DND-41 (cell line): ENCODE data around the gene MAP2.

ENCODE experiments used
- EZH2 ChIP-seq: IDR thresholded peaks from 3 replicates; pipeline ENCODE4 v1.6.1; 2012; ENCODE audit warnings: borderline replicate concordance, low read depth, mild to moderate bottlenecking, moderate library complexity, low read length, inconsistent platforms; ENCODE audit not compliant: severe bottlenecking
- TF ChIP-seq, protein P1 (sequence below): IDR thresholded peaks from 2 replicates; pipeline ENCODE4 v1.5.1; 2012; ENCODE audit warnings: borderline replicate concordance, low read length, moderate library complexity, mild to moderate bottlenecking; ENCODE audit not compliant: poor library complexity, severe bottlenecking; ENCODE audit errors: extremely low read depth

- TF ChIP-seq, protein P1, sequence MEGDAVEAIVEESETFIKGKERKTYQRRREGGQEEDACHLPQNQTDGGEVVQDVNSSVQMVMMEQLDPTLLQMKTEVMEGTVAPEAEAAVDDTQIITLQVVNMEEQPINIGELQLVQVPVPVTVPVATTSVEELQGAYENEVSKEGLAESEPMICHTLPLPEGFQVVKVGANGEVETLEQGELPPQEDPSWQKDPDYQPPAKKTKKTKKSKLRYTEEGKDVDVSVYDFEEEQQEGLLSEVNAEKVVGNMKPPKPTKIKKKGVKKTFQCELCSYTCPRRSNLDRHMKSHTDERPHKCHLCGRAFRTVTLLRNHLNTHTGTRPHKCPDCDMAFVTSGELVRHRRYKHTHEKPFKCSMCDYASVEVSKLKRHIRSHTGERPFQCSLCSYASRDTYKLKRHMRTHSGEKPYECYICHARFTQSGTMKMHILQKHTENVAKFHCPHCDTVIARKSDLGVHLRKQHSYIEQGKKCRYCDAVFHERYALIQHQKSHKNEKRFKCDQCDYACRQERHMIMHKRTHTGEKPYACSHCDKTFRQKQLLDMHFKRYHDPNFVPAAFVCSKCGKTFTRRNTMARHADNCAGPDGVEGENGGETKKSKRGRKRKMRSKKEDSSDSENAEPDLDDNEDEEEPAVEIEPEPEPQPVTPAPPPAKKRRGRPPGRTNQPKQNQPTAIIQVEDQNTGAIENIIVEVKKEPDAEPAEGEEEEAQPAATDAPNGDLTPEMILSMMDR, result no peak
- TF ChIP-seq EZH2, result no peak
Measured at GRCh38 chr2:209719034-209719433, 295.2 kb downstream of the MAP2 start.
